Left colon (tissue), 2 donors: Measurements from ENCODE around the gene CTPS2. TPM values are rescaled to one million over a fixed set of nuclear protein-coding genes. Genes with fewer than 3 reads are reported as not detected.
A peak's percentile ranks its signal among the peaks of the same experiment; 100 is the strongest.
"Not testable (repeated sequence)": the region's sequence is repeated elsewhere in the genome, so short reads cannot be mapped to it uniquely, and the experiment has no call there.

Experiments
- ATAC-seq: fragments of 200-7000 bp; cut with Tn5 transposase; one replicate; pipeline ENCODE4 v1.9.1; 2020; ENCODE audit warnings: mild to moderate bottlenecking, moderate library complexity
- DNase-seq, 2 donors: peaks; one replicate each; pipeline ENCODE4 v3.0.0-alpha.2; 2020
- intact Hi-C, 2 donors: fragments of 100-400 bp; cut with DNase I in 1 of 2; cut with micrococcal nuclease in 1 of 2; formaldehyde crosslinking; loops; one replicate each; pipeline versions ENCODE4 v1.11.2 to v1.14.0; 2022; cut with DNase I, micrococcal nuclease
- long read RNA-seq: library from polyadenylated mRNA; unstranded; transcript quantifications from one replicate; pipeline ENCODE4 v2.0.0, GENCODE V29; 2021
- total RNA-seq, 2 donors: library from RNA; stranded (reverse); fragmentation: NEBNext Ultra II Directional; extraction: Animal tissue kit (Norgen Biotek cat#: 25700); gene quantifications; one replicate each; pipeline ENCODE4 v1.2.1, GENCODE V29; 2021
- donor health status: DM: no; HTN: no; CAD: no.
- donor health status: DM: yes; HTN: yes; CAD: no.

Gene CTPS2
- 10 to 100 TPM; 16.0 to 16.5 TPM for total RNA-seq
- long read RNA-seq, transcript CTPS2-201 (19 exons, 3,629 nt), result major isoform, 8 of 18 reads
- long read RNA-seq, partial matches to known transcripts, result 1 of 18 reads
- long read RNA-seq, other reads (novel, unspliced or antisense), result 9 of 18 reads

- ATAC-seq (peak; percentile 90), DNase-seq (peak; percentile 49 to 74)
- intact Hi-C loops, result no loop called here
Observed at GRCh38 chrX:16712548-16713155, at the start of gene CTPS2. Gene CTPS2 (minus strand): TSS chrX:16712669. CDS start chrX:16702902, 9,767 bp downstream.

GRCh38 chrX:16761500-16761899 is 49.0 kb upstream of the CTPS2 start:
- ATAC-seq, intact Hi-C loops, DNase-seq: not testable (repeated sequence)

- no peak for DNase-seq
- intact Hi-C loops, result no loop called here
- no peak for ATAC-seq
Observed at GRCh38 chrX:16756724-16757123, 44.3 kb upstream of the CTPS2 start.

- ATAC-seq (no peak), DNase-seq (no peak)
- intact Hi-C loops, result no loop called here
Observed at GRCh38 chrX:16754019-16754418, 41.5 kb upstream of the CTPS2 start.

GRCh38 chrX:16750136-16750535 is 37.7 kb upstream of the CTPS2 start:
- ATAC-seq (no peak), DNase-seq (no peak)
- intact Hi-C loops, result no loop called here

- ATAC-seq (no peak), DNase-seq (no peak)
- intact Hi-C loops, result no loop called here
Observed at GRCh38 chrX:16748425-16748824, 36.0 kb upstream of the CTPS2 start.

- intact Hi-C loops, result no loop called here
- ATAC-seq (no peak), DNase-seq (no peak)
Observed at GRCh38 chrX:16745659-16746058, 33.2 kb upstream of the CTPS2 start.

- no peak for ATAC-seq
- DNase-seq, result no peak
Observed at GRCh38 chrX:16745102-16745501, 32.6 kb upstream of the CTPS2 start.

GRCh38 chrX:16743604-16744325 is 31.3 kb upstream of the CTPS2 start:
- ATAC-seq (no peak), DNase-seq (no peak)
- intact Hi-C loops, result no loop called here

More at GRCh38 chrX:16745102-16745501, 32.6 kb upstream of the CTPS2 start:
- intact Hi-C loops, result no loop called here

GRCh38 chrX:16739574-16739973 is 27.1 kb upstream of the CTPS2 start:
- no peak for ATAC-seq
- DNase-seq, result no peak
- intact Hi-C loops, result no loop called here

- ATAC-seq (no peak), DNase-seq (no peak)
- intact Hi-C loops, result no loop called here
Observed at GRCh38 chrX:16737024-16737423, 24.6 kb upstream of the CTPS2 start.

GRCh38 chrX:16733013-16733412 is 20.5 kb upstream of the CTPS2 start:
- DNase-seq (no peak), ATAC-seq (no peak)
- intact Hi-C loops, result no loop called here

- intact Hi-C loops, result no loop called here
- DNase-seq, result no peak
- ATAC-seq, result no peak
Observed at GRCh38 chrX:16730450-16730849, 18.0 kb upstream of the CTPS2 start.

- intact Hi-C loops, result no loop called here
- ATAC-seq (no peak), DNase-seq (no peak)
Observed at GRCh38 chrX:16727637-16728036, 15.2 kb upstream of the CTPS2 start.

- ATAC-seq, result peak; percentile 16
- DNase-seq, intact Hi-C loops: not testable (repeated sequence)
Observed at GRCh38 chrX:16726347-16726988, 14.0 kb upstream of the CTPS2 start.

- intact Hi-C loops, result no loop called here
- DNase-seq (no peak), ATAC-seq (peak; percentile 75)
Observed at GRCh38 chrX:16725072-16725471, 12.6 kb upstream of the CTPS2 start.

- DNase-seq (no peak), ATAC-seq (no peak)
- intact Hi-C loops, result no loop called here
Observed at GRCh38 chrX:16722481-16722880, 10.0 kb upstream of the CTPS2 start.

- ATAC-seq (peak; percentile 93), DNase-seq (peak; percentile 97 to 99)
- intact Hi-C loops, result no loop called here
Observed at GRCh38 chrX:16719334-16720084, 7.0 kb upstream of the CTPS2 start, which contains the start of gene SYAP1. Gene SYAP1 (plus strand): TSS chrX:16719612. CDS start chrX:16719725, 113 bp downstream.

GRCh38 chrX:16718824-16719333 is 6.4 kb upstream of the CTPS2 start:
- no peak for DNase-seq
- intact Hi-C loops, result no loop called here
- ATAC-seq, result no peak
